Muscle of leg (tissue), 11 donors: Measurements from ENCODE around the gene ARPC2. TPM values are rescaled to one million over a fixed set of nuclear protein-coding genes. Genes with fewer than 3 reads are reported as not detected.
"Not testable (repeated sequence)": the region's sequence is repeated elsewhere in the genome, so short reads cannot be mapped to it uniquely, and the experiment has no call there.

ENCODE experiments used
- DNase-seq: peaks from one replicate; pipeline ENCODE4 v3.0.0; 2013
- H3K27ac ChIP-seq: one replicate; pipeline ENCODE4 v1.5.1; 2013; ENCODE audit warnings: mild to moderate bottlenecking, low read length, control low read depth
- H3K27me3 ChIP-seq: one replicate; pipeline ENCODE4 v1.6.1; 2013; ENCODE audit warnings: low read length; ENCODE audit not compliant: control insufficient read depth, insufficient read depth
- H3K36me3 ChIP-seq: one replicate; pipeline ENCODE4 v1.6.1; 2013; ENCODE audit warnings: low read length; ENCODE audit not compliant: control insufficient read depth, insufficient read depth
- H3K4me1 ChIP-seq: one replicate; pipeline ENCODE4 v1.6.1; 2013; ENCODE audit warnings: low read length; ENCODE audit not compliant: control insufficient read depth, insufficient read depth
- H3K4me3 ChIP-seq: one replicate; pipeline ENCODE4 v1.5.1; 2013; ENCODE audit warnings: low read length, control low read depth
- H3K9me3 ChIP-seq: replicated peaks from 2 replicates; pipeline ENCODE4 v1.6.1; 2013; ENCODE audit warnings: low read depth, low read length; ENCODE audit not compliant: control insufficient read depth
- WGBS: methylation state at CpG from one replicate; pipeline ENCODE4 v1.1.5; 2013; ENCODE audit warnings: missing lambda C conversion rate; ENCODE audit not compliant: insufficient coverage; 5-methylcytosine and 5-hydroxymethylcytosine counted together
- polyA plus RNA-seq, 8 donors: library from polyadenylated mRNA; unstranded; fragments of 120-200 nt; gene quantifications; one replicate each; pipeline versions ENCODE4 v1.2.1 to v1.2.3, GENCODE V29; 2013; ENCODE audit warnings: inconsistent platforms in 1 of 8, low replicate concordance in 1 of 8; ENCODE audit not compliant: insufficient read length in 8 of 8, insufficient read depth in 1 of 8
- total RNA-seq: library from RNA; stranded (reverse); fragments of 120-200 nt; gene quantifications from one replicate; pipeline ENCODE4 v1.2.4, GENCODE V29; 2013

Gene ARPC2
- total and polyA plus RNA-seq, 9 donors = 206 to 261 (median 235) TPM

GRCh38 chr2:218266316-218266979 is 49.5 kb downstream of the ARPC2 start:
- no peak overlapping the region for H3K27ac ChIP-seq
- peaks cover 56% of the 10 kb centered on the region for H3K36me3 ChIP-seq
- H3K27me3 ChIP-seq = no peaks in the 10 kb centered on the region
- H3K4me1 ChIP-seq = peaks cover 34% of the 10 kb centered on the region
- H3K4me3 ChIP-seq = no peak overlapping the region
- 92% methylated on average over 15 of the region's 15 CpGs for WGBS
- DNase-seq = no peak
- no peaks in the 10 kb centered on the region for H3K9me3 ChIP-seq

GRCh38 chr2:218267259-218267658 is 50.3 kb downstream of the ARPC2 start:
- Histone ChIP-seq H3K27ac (no peak overlapping the region), H3K27me3 (no peaks in the 10 kb centered on the region), H3K4me1 (peaks cover 33% of the 10 kb centered on the region), H3K4me3 (no peak overlapping the region), H3K36me3 (peaks cover 58% of the 10 kb centered on the region), H3K9me3 (no peaks in the 10 kb centered on the region)
- 85% methylated on average over 6 of the region's 6 CpGs for WGBS
- DNase-seq = no peak

- peak; percentile 100 for DNase-seq
- Histone ChIP-seq H3K9me3 (no peaks in the 10 kb centered on the region), H3K4me1 (peaks cover 30% of the 10 kb centered on the region), H3K4me3 (peak within 1 kb of the TSS; percentile 97), H3K27ac (peak within 1 kb of the TSS; percentile 97), H3K36me3 (peaks cover 51% of the 10 kb centered on the region), H3K27me3 (no peaks in the 10 kb centered on the region)
- WGBS = under 1% methylated on average over 50 of the region's 64 CpGs
Observed at GRCh38 chr2:218269900-218270720, 53.1 kb downstream of the ARPC2 start, which contains the start of the genes AAMP and PNKD. Gene AAMP (minus strand): TSS chr2:218270137. CDS start chr2:218270086, 51 bp downstream. Gene PNKD (plus strand): TSS chr2:218270519. CDS start chr2:218270536, 17 bp downstream.

- peaks cover 30% of the 10 kb centered on the region for H3K4me1 ChIP-seq
Observed at GRCh38 chr2:218270721-218271486, 53.9 kb downstream of the ARPC2 start.

GRCh38 chr2:218271487-218271797 is 54.5 kb downstream of the ARPC2 start:
- Histone ChIP-seq H3K36me3 (peaks cover 51% of the 10 kb centered on the region), H3K27ac (no peak overlapping the region), H3K4me3 (peak overlapping the region; percentile 76), H3K4me1 (peaks cover 30% of the 10 kb centered on the region), H3K9me3 (no peaks in the 10 kb centered on the region), H3K27me3 (no peaks in the 10 kb centered on the region)
- WGBS = 42% methylated on average over 4 of the region's 4 CpGs
- no peak for DNase-seq

More at GRCh38 chr2:218270721-218271486, 53.9 kb downstream of the ARPC2 start:
- peak; percentile 51 for DNase-seq
- peak overlapping the region; percentile 43 for H3K27ac ChIP-seq
- H3K36me3 ChIP-seq = peaks cover 51% of the 10 kb centered on the region
- WGBS = under 1% methylated on average over 21 of the region's 23 CpGs
- H3K9me3 ChIP-seq = no peaks in the 10 kb centered on the region
- H3K27me3 ChIP-seq = no peaks in the 10 kb centered on the region
- H3K4me3 ChIP-seq = peak overlapping the region; percentile 76

GRCh38 chr2:218271865-218272530 is 55.0 kb downstream of the ARPC2 start:
- Histone ChIP-seq H3K27me3 (no peaks in the 10 kb centered on the region), H3K36me3 (peaks cover 51% of the 10 kb centered on the region), H3K4me3 (no peak overlapping the region), H3K27ac (no peak overlapping the region), H3K9me3 (no peaks in the 10 kb centered on the region), H3K4me1 (peaks cover 30% of the 10 kb centered on the region)
- 39% methylated on average over 4 of the region's 5 CpGs for WGBS
- no peak for DNase-seq

- Histone ChIP-seq H3K36me3 (peaks cover 51% of the 10 kb centered on the region), H3K27me3 (no peaks in the 10 kb centered on the region), H3K4me1 (peaks cover 30% of the 10 kb centered on the region), H3K27ac (no peak overlapping the region), H3K9me3 (no peaks in the 10 kb centered on the region), H3K4me3 (no peak overlapping the region)
- DNase-seq = peak; percentile 87
- WGBS = 21% methylated on average over 5 of the region's 18 CpGs
Observed at GRCh38 chr2:218272531-218273212, 55.7 kb downstream of the ARPC2 start.

GRCh38 chr2:218273214-218273907 is 56.4 kb downstream of the ARPC2 start:
- DNase-seq, H3K27ac ChIP-seq, H3K4me3 ChIP-seq, H3K27me3 ChIP-seq, H3K9me3 ChIP-seq: not testable (repeated sequence)
- 80% methylated on average over 1 of the region's 8 CpGs for WGBS
- Histone ChIP-seq H3K36me3 (peaks cover 56% of the 10 kb centered on the region), H3K4me1 (peaks cover 30% of the 10 kb centered on the region)

GRCh38 chr2:218273908-218274249 is 56.9 kb downstream of the ARPC2 start:
- peaks cover 62% of the 10 kb centered on the region for H3K36me3 ChIP-seq
- no peak for DNase-seq
- H3K9me3 ChIP-seq = no peaks in the 10 kb centered on the region
- no peaks in the 10 kb centered on the region for H3K27me3 ChIP-seq
- H3K4me3 ChIP-seq = no peak overlapping the region
- no peak overlapping the region for H3K27ac ChIP-seq
- peaks cover 29% of the 10 kb centered on the region for H3K4me1 ChIP-seq
- WGBS = no CpG with 5 or more reads among the region's 2 CpGs
